ENCODE measurements around the gene ATXN7L2. TPM values are rescaled to one million over a fixed set of nuclear protein-coding genes. Genes with fewer than 3 reads are reported as not detected.
A peak's percentile ranks its signal among the peaks of the same experiment; 100 is the strongest.

ATXN7L2 gene
- total RNA-seq, 2 donors from 2014 or later, result 14.3 to 16.0 TPM

- Mint-ChIP-seq H3K27ac (no peak overlapping the region), H3K4me3 (no peak overlapping the region), H3K4me1 (peaks cover 24% of the 10 kb centered on the region), H3K36me3 (ENCODE audit: low read depth) (peaks cover 4% of the 10 kb centered on the region), H3K27me3 (peaks cover 7% of the 10 kb centered on the region)
- ATAC-seq (no peak), DNase-seq (no peak)
- no peaks in the 10 kb centered on the region for H3K9me3 ChIP-seq (ENCODE audit: control insufficient read depth, low read length, poor library complexity, severe bottlenecking)
These were observed 44.4 kb downstream of the ATXN7L2 start for GRCh38 chr1:109527846-109528695.

- H3K4me1 Mint-ChIP-seq, result peaks cover 24% of the 10 kb centered on the region
- no peak overlapping the region for H3K27ac Mint-ChIP-seq
These were observed 45.0 kb downstream of the ATXN7L2 start for GRCh38 chr1:109528712-109529111.

DNA sequence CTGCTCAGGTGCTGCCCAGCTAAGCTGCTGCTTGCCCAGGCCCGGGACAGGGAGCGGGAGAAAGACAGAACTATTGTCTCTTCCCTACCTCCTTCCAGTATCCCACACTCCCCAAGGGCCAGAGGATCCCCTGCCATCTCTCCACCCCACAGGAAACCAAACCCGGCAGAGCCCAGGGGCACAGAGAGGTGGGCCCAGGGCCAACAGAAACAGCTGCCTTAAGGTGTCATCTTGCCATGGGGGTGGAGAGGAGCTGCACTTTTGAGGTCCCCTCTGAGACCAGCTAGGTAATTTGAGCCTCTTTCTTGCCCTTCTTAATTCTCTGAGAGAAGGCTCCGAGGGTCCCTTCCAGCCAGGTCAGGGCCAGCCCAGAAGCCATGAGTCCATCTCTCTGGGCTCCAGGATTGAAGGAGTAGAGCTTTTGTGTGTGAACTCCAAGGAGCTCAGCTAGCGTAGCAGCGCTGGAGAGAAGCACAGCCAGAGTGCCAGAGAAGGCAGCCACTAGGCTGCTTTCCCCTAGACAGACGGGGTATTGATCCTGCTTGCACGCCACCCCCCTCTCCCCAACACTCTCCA, 46.3 kb downstream of the ATXN7L2 start:
- Mint-ChIP-seq H3K4me3 (no peak overlapping the region), H3K4me1 (peaks cover 24% of the 10 kb centered on the region), H3K27me3 (peaks cover 5% of the 10 kb centered on the region), H3K27ac (peak overlapping the region; percentile 27), H3K36me3 (ENCODE audit: low read depth) (peaks cover 4% of the 10 kb centered on the region)
- ATAC-seq, result no peak
- H3K9me3 ChIP-seq (ENCODE audit: control insufficient read depth, low read length, poor library complexity, severe bottlenecking), result no peaks in the 10 kb centered on the region
- DNase-seq, result no peak

More at GRCh38 chr1:109528712-109529111, 45.0 kb downstream of the ATXN7L2 start:
- Mint-ChIP-seq H3K27me3 (peaks cover 5% of the 10 kb centered on the region), H3K4me3 (no peak overlapping the region), H3K36me3 (ENCODE audit: low read depth) (peaks cover 4% of the 10 kb centered on the region)
- no peaks in the 10 kb centered on the region for H3K9me3 ChIP-seq (ENCODE audit: control insufficient read depth, low read length, poor library complexity, severe bottlenecking)
- ATAC-seq, result no peak
- no peak for DNase-seq

DNA sequence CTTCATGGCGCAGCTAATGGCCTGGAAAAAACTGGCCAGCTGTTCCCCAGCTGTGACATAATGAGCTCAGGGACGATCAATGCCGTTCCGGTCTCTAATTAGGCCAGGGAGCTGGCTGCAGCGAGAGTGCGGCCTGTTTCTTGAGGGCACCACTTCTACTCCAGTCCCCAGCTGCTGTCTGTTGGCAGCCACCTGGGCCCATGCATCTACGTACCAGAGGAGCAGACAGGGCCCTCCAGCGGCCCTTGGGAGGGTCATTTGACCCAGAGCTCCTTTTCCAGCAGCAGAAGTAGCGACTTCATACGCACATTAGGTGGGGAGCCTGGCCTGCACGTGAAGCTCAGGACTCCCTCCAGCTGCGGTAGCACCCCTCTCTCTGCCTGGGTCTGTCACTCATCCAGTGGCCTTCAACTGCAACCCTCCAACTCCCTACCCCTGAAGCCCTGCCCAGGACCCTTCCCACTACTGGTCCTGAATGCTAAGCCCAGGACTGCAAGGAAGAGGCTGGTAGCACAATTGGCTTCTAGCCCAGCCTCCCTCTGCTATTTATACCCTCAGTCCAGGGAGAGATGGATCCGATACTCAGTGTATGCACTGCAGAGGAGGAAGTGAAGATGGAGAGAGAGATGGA, 46.9 kb downstream of the ATXN7L2 start:
- Mint-ChIP-seq H3K27me3 (peaks cover 5% of the 10 kb centered on the region), H3K4me1 (peaks cover 24% of the 10 kb centered on the region), H3K4me3 (peak overlapping the region; percentile 89), H3K36me3 (ENCODE audit: low read depth) (peaks cover 4% of the 10 kb centered on the region), H3K27ac (peak overlapping the region; percentile 92)
- no peak for ATAC-seq
- no peak for DNase-seq
- H3K9me3 ChIP-seq (ENCODE audit: control insufficient read depth, low read length, poor library complexity, severe bottlenecking), result no peaks in the 10 kb centered on the region

DNA sequence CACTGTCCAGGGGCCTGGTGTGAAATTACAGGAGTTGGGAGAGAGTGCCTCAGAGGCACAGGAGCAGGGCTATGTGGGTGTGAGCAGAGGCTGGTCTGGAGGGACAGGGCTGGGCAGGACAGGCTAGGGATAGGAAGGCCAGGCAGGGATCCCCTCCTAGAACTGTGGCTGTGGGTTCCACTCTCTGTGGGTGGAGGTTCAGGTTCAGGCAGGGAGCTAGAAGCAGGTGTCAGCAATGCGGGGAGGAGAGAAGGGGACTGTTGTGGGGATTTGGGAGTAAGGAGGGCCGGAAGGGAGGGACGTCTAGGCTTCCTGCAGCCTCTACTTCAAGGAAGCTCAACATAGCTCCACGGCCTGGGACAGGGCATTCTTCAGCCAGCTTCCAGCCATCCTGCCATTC, 47.7 kb downstream of the ATXN7L2 start:
- no peak for DNase-seq
- Mint-ChIP-seq H3K27ac (peak overlapping the region; percentile 92), H3K4me3 (peak overlapping the region; percentile 89)

DNA sequence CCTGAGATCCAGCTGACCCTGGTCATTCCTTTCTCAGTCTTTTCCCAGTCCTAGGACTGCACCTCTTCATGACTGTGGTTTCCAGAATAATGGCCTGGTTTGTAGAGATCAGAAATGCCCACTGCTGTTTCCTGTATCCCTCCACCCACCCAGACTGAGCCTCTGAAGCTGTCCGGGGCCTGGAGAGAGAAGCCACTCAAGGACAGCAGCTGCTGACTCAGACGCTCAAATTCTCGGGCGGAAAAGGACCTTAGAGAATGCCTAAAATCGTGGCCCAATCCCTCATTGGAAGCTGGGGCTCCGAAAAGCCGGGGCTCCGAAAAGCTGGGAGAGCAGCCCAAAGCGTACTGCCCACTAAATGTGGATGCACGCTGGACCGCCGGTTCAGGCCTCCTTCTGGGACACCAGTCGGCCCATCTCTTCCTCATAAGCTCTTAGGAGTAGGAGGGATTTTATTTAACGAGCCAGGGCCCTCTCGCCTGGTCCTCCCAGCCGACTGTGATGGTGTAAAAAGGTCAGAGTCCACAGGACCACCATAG, 48.2 kb downstream of the ATXN7L2 start:
- peaks cover 21% of the 10 kb centered on the region for H3K4me1 Mint-ChIP-seq
- ATAC-seq, result no peak

More for the DNA sequence above, 47.7 kb downstream of the ATXN7L2 start:
- no peak for ATAC-seq
- Mint-ChIP-seq H3K27me3 (no peaks in the 10 kb centered on the region), H3K4me1 (peaks cover 21% of the 10 kb centered on the region), H3K36me3 (ENCODE audit: low read depth) (peaks cover 4% of the 10 kb centered on the region)
- H3K9me3 ChIP-seq (ENCODE audit: control insufficient read depth, low read length, poor library complexity, severe bottlenecking), result no peaks in the 10 kb centered on the region

DNA sequence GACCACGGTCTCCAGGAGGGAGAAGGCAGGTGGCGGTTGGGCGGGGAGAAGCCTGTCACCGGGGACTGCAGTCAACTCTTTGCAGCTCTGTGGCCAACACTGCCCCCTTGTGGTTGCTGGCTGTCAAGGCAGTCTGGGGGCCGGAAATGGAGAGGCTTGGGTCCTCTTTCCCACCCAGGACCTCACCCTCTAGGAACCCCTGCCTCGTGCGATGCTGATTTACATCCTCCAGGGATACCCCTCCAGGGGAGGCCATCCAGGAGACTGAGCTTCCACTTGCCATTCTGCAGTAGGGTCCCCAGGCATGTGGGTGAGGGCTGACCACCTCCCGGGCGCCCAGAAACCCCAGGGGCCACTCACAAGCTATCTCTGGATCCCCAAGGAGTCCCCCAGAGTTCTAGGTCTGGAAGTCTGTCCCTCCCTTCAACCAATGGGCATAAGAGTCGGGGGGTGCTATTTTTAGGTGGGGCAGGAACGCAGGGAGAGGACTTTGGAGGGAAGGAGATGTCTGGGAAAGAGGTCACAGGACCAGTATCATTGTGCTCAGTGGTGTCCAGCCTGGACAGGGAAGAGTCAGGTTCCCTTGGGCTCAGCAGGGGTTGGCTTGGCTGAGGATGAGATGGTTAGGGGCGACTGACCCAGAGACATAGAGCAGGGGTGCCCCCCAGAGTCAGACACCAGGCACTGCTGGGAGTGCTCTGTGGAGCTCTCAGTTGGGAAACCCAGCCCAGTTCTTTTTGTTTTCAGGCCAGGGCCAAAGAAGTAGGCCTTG, 48.8 kb downstream of the ATXN7L2 start:
- H3K9me3 ChIP-seq (ENCODE audit: control insufficient read depth, low read length, poor library complexity, severe bottlenecking), result no peaks in the 10 kb centered on the region
- H3K36me3 Mint-ChIP-seq (ENCODE audit: low read depth), result peaks cover 4% of the 10 kb centered on the region
- peak; percentile 92 for ATAC-seq
- H3K27me3 Mint-ChIP-seq, result no peaks in the 10 kb centered on the region
- peaks cover 21% of the 10 kb centered on the region for H3K4me1 Mint-ChIP-seq
- peak overlapping the region; percentile 73 for H3K27ac Mint-ChIP-seq
- DNase-seq, result peak; percentile 80 to 91 (median 80)
- peak overlapping the region; percentile 88 for H3K4me3 Mint-ChIP-seq

More for the DNA sequence above, 48.2 kb downstream of the ATXN7L2 start:
- H3K9me3 ChIP-seq (ENCODE audit: control insufficient read depth, low read length, poor library complexity, severe bottlenecking), result no peaks in the 10 kb centered on the region
- Mint-ChIP-seq H3K27ac (peak overlapping the region; percentile 92), H3K27me3 (no peaks in the 10 kb centered on the region), H3K36me3 (ENCODE audit: low read depth) (peaks cover 4% of the 10 kb centered on the region), H3K4me3 (peak overlapping the region; percentile 88)
- DNase-seq, result no peak

GRCh38 chr1:109534307-109534858, 50.7 kb downstream of the ATXN7L2 start:
- no peaks in the 10 kb centered on the region for H3K27me3 Mint-ChIP-seq
- ATAC-seq, result no peak

GRCh38 chr1:109535481-109535880, 51.8 kb downstream of the ATXN7L2 start:
- Mint-ChIP-seq H3K36me3 (ENCODE audit: low read depth) (peaks cover 4% of the 10 kb centered on the region), H3K4me3 (no peak overlapping the region), H3K27ac (no peak overlapping the region), H3K4me1 (peaks cover 21% of the 10 kb centered on the region), H3K27me3 (no peaks in the 10 kb centered on the region)
- DNase-seq, result no peak
- no peak for ATAC-seq
- H3K9me3 ChIP-seq (ENCODE audit: control insufficient read depth, low read length, poor library complexity, severe bottlenecking), result no peaks in the 10 kb centered on the region

More at GRCh38 chr1:109534307-109534858, 50.7 kb downstream of the ATXN7L2 start:
- Mint-ChIP-seq H3K4me1 (peaks cover 21% of the 10 kb centered on the region), H3K4me3 (no peak overlapping the region), H3K27ac (no peak overlapping the region), H3K36me3 (ENCODE audit: low read depth) (peaks cover 4% of the 10 kb centered on the region)
- DNase-seq, result no peak
- H3K9me3 ChIP-seq (ENCODE audit: control insufficient read depth, low read length, poor library complexity, severe bottlenecking), result no peaks in the 10 kb centered on the region

DNA sequence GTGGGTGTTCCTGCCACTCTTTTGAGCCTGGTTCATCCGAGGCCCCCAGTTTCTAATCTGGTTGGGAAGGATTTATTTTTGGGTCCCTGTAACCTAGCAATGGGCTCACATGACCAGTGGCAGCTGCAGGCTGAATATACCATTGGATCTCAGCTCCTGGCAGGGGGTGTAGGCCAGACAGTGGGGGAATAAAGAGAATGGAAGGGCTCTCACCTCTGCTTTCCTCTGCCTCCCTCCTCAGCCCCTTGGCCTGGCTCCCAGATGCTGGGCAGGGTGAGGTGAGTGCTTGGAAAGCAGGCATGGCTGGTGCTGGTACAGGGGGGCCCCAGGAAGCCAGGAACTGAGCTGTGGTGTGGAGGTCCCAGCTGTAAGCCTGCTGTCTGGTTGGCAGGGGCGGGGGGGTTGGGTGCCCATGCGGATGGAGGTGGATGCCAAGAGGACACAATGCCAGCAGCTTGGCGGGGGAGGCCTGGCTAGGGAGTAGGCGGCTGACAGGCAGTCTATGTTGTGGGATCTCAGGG, 52.3 kb downstream of the ATXN7L2 start:
- ATAC-seq (no peak), DNase-seq (no peak)
- Mint-ChIP-seq H3K27ac (no peak overlapping the region), H3K4me3 (no peak overlapping the region), H3K4me1 (peaks cover 17% of the 10 kb centered on the region), H3K27me3 (no peaks in the 10 kb centered on the region), H3K36me3 (ENCODE audit: low read depth) (peaks cover 2% of the 10 kb centered on the region)
- H3K9me3 ChIP-seq (ENCODE audit: control insufficient read depth, low read length, poor library complexity, severe bottlenecking), result no peaks in the 10 kb centered on the region

DNA sequence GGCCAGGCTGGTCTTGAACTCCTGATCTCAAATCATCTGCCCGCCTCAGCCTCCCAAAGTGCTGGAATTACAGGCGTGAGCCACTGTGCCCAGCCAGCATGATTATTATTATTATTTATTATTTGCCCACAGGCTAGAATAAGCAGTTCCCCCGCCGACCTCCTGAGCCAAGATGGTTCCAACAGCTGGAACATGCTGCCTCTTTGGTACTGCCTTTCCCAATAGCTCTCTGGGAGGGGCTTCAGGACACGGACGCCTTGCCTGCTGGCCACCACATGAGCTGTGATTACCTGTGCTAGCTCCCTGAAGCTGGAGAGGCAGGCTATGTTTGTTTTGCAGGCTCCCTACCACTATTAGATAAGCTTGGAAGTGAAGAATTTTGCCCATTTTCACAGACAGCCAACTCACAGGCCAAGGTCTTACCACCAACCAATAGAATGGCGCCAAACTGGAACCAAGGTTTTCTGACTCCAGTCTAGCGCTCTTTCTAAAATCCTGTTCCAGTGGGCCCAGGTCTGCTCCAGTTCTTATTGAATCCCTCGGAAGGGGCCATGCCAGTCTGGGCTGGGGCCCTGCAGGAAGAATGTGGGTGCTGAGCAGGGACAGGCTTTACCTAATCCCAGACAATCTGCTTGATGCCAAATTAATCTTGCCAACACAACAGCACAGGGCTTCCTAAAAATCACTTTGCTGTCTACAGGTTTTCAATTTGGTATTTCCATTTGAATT, 53.9 kb downstream of the ATXN7L2 start:
- H3K4me1 Mint-ChIP-seq, result peaks cover 3% of the 10 kb centered on the region
- DNase-seq, result no peak
- H3K27ac Mint-ChIP-seq, result no peak overlapping the region
- no peaks in the 10 kb centered on the region for H3K9me3 ChIP-seq (ENCODE audit: control insufficient read depth, low read length, poor library complexity, severe bottlenecking)
- no peaks in the 10 kb centered on the region for H3K27me3 Mint-ChIP-seq
- no peak overlapping the region for H3K4me3 Mint-ChIP-seq
- no peak for ATAC-seq
- H3K36me3 Mint-ChIP-seq (ENCODE audit: low read depth), result no peaks in the 10 kb centered on the region
